ENCODE results near the gene PCSK1N.
A peak's percentile ranks its signal among the peaks of the same experiment; 100 is the strongest.
"Not testable (repeated sequence)": the region's sequence is repeated elsewhere in the genome, so short reads cannot be mapped to it uniquely, and the experiment has no call there.

The PCSK1N gene

DNA sequence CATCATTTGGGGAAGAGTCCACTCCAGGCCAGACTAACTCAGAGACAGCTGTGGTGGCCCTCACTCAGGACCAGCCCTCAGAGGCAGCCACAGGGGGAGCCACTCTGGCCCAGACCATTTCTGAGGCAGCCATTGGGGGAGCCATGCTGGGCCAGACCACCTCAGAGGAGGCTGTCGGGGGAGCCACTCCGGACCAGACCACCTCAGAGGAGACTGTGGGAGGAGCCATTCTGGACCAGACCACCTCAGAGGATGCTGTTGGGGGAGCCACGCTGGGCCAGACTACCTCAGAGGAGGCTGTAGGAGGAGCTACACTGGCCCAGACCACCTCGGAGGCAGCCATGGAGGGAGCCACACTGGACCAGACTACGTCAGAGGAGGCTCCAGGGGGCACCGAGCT, 12.4 kb downstream of the PCSK1N start:
- no peak for DNase-seq (ENCODE audit: low spot score)

GRCh38 chrX:48819394-48819793, 16.0 kb downstream of the PCSK1N start:
- not testable (repeated sequence) for DNase-seq (ENCODE audit: low spot score)

GRCh38 chrX:48818866-48819265, 16.5 kb downstream of the PCSK1N start:
- no peak for DNase-seq (ENCODE audit: low spot score)

DNA sequence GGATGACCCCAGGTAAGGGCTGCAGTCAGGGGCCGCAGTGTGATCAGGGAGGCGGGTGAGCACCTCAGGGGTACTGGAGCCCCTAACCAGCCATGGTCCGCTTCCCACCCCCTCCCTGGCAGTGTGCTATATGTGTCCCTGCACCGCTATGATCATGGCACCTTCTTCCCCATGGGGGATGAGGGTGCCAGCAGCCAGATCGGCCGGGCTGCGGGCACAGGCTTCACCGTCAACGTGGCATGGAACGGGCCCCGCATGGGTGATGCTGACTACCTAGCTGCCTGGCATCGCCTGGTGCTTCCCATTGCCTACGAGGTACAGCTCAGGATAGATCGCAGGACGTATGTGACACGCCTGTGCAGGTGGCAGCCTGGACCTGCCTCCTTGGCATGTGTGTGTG, 17.3 kb downstream of the PCSK1N start:
- no peak for DNase-seq (ENCODE audit: low spot score)

DNA sequence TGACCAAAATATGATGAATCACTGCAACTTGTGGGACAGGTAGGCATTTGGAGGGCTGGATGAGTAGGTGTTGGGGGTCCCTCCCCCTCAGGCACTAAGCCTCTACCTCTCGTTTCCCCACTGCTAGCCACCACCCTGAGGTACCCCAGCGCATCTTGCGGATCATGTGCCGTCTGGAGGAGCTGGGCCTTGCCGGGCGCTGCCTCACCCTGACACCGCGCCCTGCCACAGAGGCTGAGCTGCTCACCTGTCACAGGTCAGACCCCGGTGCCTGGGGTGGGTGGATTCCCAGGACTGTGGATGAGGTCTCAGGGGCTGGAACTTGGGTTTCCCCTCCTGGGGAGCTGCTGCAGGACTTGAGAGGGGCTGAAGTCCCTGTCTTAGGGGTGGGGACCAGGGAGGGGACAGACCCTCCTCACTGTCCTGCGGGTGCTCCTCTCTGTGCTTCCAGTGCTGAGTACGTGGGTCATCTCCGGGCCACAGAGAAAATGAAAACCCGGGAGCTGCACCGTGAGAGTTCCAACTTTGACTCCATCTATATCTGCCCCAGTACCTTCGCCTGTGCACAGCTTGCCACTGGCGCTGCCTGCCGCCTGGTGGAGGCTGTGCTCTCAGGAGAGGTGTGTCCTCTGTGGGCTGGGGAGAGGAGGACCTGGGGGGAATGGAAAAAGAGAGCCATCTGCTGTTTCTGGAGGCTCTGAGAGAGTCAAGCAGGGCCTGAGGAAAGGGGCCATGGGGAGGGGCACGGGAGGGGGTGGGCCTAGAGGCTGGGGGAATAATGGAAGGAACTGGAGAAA, 19.2 kb downstream of the PCSK1N start:
- no peak for DNase-seq (ENCODE audit: low spot score)

GRCh38 chrX:48815266-48815665, 20.1 kb downstream of the PCSK1N start:
- DNase-seq (ENCODE audit: low spot score) = no peak

- no peak for DNase-seq (ENCODE audit: low spot score)
Measured at GRCh38 chrX:48814722-48815121, 20.7 kb downstream of the PCSK1N start.

GRCh38 chrX:48813644-48814043, 21.8 kb downstream of the PCSK1N start:
- DNase-seq (ENCODE audit: low spot score) = no peak

DNA sequence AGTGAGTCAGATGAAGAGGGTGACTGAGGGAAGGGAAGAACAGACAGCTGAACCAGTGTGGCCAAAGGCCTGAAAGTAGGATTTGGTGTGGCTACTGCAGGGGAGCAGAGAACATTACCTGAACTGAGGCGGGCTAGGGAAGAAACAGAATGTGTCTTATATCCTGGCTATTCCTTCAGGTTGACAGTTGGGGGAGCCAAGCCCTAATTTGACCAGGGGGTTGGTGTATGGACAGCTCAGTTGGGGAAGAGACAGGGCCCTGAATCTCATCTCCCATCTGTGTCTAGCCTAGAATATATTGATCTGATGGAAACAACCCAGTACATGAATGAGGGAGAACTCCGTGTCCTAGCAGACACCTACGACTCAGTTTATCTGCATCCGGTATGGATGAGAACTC, 29.3 kb downstream of the PCSK1N start:
- DNase-seq (ENCODE audit: low spot score) = no peak

DNA sequence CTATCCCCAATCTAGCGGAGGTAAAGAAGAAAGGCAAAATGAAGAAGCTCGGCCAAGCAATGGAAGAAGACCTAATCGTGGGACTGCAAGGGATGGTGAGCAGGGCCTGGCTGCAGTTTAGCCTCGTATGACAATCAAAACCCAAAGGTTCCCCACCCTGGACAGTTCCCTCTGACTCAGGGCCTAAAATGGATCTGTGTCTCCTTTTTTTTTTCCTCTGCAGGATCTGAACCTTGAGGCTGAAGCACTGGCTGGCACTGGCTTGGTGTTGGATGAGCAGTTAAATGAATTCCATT, 32.6 kb downstream of the PCSK1N start:
- no peak for DNase-seq (ENCODE audit: low spot score)

- peak; percentile 81 for DNase-seq (ENCODE audit: low spot score)
Measured at GRCh38 chrX:48802089-48802904, 33.1 kb downstream of the PCSK1N start.

DNA sequence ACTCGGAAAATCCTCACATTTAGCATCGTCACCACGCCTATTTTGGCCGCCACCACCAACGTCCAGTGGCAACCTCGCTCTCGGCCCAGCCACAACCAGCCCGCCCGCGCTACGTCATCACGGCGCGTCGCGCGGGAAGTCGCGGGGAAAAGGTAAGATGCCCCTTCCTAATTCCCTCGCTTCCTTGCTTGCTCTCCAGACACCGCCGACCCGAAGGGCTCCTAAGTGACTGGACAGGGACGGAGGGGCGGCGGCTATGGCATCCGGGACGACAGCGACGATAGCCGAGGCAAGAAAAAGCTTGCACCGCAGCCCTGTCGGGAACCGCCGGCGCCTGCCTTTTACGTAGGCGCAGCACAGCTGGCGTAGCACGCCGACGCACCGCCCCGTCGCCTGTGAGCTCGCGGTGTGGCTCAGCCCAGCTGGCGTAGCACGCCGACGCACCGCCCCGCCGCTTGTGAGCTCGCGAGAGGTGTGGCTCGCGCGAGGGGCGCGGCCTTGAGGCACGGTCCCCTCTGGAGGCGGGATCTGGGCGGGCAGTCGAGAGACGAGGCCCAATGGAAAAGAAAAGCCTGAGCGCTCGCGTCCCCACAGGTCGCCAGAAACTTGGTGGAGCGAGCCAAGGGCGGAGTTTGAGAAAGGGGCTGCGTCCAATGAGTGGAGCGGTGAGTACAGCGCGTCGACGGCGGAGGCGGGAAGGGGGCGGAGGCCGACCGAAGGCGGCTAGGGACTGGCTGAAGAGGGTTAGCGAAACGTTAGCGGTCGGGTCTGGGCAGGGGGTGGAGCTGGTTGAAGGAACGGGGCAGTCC, 33.9 kb downstream of the PCSK1N start, which contains the start of gene HDAC6:
Gene HDAC6, plus strand, starts transcription at position 788 of the 809 bp plus-strand sequence. CDS start 626 bp downstream, outside the sequence.
- DNase-seq (ENCODE audit: low spot score) = peak; percentile 95

- no peak for DNase-seq (ENCODE audit: low spot score)
Measured at GRCh38 chrX:48800574-48801279, 34.7 kb downstream of the PCSK1N start.

GRCh38 chrX:48798318-48798717, 37.1 kb downstream of the PCSK1N start:
- no peak for DNase-seq (ENCODE audit: low spot score)

GRCh38 chrX:48794911-48795515, 40.4 kb downstream of the PCSK1N start:
- DNase-seq (ENCODE audit: low spot score) = no peak

- no peak for DNase-seq (ENCODE audit: low spot score)
Measured at GRCh38 chrX:48794340-48794910, 41.0 kb downstream of the PCSK1N start.

DNA sequence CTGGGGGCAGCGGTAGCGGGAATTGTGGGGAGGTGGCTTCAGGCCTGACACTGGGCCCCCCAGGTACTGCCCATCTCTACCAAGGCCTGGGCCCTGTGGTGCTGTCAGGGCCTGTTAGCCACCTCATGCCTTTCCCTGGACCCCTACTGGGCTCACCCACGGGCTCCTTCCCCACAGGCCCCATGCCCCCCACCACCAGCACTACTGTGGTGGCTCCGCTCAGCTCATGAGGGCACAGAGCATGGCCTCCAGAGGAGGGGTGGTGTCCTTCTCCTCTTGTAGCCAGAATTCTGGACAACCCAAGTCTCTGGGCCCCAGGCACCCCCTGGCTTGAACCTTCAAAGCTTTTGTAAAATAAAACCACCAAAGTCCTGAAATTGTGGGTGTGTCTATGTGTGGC, 41.5 kb downstream of the PCSK1N start:
- no peak for DNase-seq (ENCODE audit: low spot score)

GRCh38 chrX:48792219-48792618, 43.2 kb downstream of the PCSK1N start:
- no peak for DNase-seq (ENCODE audit: low spot score)

DNA sequence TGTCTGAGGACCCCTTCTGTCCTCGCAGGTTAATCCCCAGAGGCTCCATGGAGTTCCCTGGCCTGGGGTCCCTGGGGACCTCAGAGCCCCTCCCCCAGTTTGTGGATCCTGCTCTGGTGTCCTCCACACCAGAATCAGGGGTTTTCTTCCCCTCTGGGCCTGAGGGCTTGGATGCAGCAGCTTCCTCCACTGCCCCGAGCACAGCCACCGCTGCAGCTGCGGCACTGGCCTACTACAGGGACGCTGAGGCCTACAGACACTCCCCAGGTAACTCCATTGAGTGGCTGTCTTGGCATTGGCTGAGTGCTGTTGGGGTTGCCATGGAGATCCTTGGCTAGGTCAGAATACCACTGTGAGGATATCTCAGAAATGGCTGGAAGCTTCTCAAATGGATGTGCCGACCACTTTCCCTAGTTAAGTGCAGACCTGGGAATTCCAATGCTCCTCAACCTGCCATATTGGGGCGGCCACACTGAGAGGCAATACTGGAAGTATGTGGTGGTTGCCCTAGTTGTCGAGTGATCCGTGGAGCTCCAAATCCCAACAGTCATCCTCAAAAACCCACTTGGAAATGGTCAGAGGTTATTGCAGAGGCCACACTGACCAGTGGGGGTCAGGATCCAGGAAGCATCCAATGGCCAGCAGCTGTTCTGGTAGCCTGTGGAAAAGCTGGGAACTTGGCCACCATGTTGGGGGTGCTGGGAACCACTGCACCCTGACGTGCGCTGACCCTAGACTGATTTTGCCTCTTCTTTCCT, 44.2 kb downstream of the PCSK1N start:
- DNase-seq (ENCODE audit: low spot score) = no peak

DNA sequence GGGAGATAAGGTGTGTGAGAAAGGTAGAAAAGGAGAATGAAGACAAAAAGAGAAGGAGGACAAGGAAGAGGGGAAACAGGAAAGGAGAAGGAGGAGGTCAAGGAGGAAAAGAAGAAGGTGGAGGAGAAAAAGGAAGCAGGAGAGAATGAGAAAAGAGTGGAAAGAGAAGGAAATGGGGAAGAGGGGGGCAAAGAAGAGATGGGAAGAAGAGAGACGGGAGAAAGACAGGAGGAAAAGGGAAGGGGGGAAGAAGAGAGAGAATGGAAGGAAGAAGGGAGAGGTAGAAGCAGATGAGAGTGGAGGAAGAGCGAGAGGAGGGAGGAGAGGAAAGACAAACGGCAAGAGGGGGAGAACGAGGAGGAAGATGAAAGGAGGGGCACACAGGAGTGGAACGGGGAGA, 44.9 kb downstream of the PCSK1N start:
- DNase-seq (ENCODE audit: low spot score) = no peak

Measured in left forelimb (tissue), 1 donor.